GM18861 (cell line): ENCODE data around the gene HOXB1.

ENCODE experiments used
- ATAC-seq: cut with Tn5 transposase; IDR thresholded peaks from one replicate; pipeline ENCODE4 v1.9.1; 2021; ENCODE audit not compliant: unreplicated experiment

Gene HOXB1

DNA sequence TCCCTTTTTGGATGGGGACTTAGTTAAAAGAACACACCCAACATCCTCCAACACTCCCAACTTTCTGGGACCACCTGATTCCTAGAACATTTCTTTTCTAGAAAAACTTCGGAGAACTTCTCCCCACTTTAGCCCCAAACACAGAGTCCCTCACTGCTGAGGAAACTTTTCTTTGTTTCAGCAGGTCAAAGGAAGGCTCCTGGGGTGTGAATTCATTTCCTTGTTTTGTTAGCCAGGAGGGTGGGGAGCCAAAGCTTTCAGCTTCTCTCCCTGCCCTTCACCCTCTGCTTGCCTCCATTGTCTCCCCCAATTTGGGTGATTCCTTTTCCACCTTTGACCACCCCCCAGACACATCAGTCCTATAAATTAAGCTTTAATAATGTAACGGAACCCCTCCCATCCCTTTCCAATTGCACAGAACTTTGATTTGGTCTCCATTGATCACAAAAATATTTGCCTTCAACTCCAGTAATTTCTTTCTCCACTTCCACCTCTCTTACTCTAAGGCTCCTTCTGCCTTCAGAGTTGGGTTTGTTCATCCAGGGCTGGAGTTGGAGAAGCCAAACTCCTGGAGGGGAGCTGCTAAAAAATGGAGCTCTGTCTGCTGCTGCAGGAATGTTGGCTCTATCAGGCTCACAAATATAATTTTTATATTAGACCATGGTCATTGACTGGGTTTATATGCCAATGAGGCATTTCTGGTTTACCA is 37.0 kb upstream of the HOXB1 start:
- ATAC-seq = no peak

DNA sequence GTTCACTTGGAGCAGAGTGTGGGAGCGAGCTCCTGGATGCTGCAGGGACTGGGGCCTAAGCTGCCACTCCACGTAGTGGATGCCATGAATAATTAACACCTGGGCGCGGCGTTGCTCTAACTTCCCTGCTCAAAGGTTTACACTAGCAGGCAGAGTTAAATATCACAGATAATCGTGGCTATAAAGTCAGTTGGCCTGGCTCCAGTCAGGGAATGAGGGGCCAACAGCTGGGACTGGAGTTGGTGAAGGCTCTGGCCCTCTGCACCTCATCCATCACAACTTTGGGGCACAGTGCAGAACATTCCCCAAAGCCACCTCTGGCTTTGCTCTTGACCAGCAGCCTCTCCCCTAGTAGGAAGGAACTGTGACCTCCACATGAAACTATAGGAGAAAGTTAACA is 36.4 kb upstream of the HOXB1 start:
- ATAC-seq = no peak

DNA sequence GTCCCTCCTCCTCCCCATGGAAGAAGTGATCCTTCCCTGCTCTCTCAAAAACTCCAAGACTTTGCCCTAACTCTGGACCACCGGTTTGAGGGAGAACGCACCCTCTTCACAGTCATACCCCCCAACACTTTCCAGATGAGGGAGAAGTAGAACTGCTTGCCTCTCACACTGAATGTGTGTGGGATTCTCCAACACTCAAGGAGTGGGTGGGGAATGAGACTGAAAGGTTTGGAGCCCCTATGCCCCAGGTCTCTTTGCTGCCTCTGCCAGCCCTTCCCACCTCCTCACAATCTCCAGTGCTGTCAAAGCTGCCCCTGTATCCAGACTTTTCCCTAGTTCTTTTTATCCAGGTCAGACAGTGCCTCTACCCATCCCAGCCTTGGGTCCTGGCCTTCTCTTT is 35.9 kb upstream of the HOXB1 start:
- no peak for ATAC-seq

DNA sequence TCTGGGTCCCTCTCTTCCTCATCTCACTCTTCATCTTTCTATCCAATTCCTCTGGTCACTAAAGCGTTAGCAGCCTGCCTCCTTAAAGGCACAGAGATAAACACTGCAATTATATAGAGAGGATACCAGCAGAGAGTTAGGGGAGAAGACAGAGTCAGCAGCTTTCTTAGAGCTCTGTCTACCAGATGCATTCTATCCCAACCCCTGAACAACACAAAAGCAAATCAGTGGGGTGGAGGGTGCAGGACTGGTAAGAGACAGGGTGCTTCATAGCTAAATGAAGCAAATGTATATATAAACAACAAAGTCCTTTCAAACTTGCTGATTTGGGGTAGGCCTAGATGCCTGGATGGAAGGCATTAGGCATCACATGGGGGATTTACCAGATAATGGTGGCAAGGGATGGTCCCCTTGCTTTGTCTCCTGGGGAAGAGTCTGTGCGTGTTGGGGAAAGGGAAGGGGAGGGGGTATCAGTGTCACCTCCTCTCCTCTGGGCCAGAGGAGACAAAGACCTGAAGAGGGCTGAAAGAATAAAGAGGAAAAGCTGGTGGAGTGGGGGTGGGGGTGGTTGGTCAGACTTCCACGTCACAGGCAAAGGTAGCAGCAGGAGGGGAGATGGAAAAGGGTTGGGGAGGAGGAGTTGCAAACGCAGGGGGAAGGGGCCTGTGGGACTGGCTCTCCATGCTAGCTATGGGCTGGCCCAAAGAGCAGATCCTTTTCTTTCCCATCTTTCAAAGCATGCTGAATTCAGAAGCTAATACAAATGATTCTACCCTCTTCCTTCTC is 35.3 kb upstream of the HOXB1 start:
- no peak for ATAC-seq

DNA sequence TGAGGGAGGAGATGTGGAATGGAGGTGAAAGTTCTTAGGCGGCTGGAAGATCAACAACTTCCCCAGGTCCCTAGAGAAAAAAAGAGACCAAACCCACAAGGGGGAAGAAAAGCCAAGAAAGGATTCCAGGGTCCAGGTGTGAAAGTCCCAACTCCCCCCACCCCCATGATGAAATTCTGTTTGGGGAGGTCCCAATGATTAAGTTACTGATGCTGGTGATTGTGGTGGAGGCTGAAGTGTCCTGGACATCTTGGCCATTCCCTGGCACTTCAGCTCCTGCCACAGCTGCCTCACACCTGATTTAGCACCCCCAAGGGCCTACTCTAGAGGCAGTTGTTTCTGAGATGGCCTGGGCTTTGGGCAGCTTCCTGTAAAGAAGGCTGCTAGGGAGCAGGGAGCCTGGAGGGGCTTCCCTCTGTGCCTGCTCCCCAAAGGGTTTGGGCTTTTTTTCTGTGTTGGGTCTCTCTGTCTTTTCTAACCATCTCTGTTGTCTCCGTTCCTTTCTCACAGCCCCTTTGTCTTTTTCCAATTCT is 34.3 kb upstream of the HOXB1 start:
- no peak for ATAC-seq

- ATAC-seq = no peak
Measured at GRCh38 chr17:48564188-48565021, 33.6 kb upstream of the HOXB1 start.

DNA sequence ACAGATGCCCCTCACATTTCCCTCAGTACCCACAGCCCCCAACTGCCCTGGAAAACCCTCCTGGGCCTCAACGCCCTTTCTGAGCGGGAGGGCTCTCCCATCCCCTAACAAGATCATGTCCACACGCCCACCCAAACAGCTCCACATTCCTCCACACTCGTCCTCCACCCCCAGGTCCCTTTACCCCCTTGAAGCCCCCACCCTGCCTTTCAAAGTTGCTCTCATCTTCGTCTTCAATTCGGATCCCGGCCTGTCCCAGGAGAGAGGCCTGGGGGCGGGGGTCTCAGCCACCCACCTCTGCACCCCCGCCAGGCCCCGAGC is 33.0 kb upstream of the HOXB1 start:
- no peak for ATAC-seq

DNA sequence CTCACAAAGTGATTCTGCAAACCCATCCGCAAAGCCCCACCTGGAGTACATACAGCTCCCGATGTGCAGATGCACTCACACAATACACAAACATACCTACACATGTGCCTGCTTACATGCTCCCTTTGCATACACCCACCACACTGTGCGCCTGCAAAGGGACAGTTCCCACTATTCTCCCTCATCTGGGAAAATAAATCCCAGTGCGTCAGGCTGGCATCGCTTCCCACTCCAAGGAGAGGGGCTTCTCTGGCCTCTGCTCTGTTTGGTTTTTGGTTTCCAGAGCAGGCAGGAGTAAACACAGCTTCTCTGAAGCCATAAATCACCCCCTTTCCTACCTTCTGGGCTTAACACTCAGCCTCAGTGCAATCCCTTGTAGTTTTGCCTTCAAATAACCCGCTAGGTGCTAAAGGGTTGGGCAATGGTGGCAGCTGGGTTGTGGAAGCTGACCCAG is 32.6 kb upstream of the HOXB1 start:
- ATAC-seq = no peak

GRCh38 chr17:48562934-48563333 is 32.1 kb upstream of the HOXB1 start:
- no peak for ATAC-seq

DNA sequence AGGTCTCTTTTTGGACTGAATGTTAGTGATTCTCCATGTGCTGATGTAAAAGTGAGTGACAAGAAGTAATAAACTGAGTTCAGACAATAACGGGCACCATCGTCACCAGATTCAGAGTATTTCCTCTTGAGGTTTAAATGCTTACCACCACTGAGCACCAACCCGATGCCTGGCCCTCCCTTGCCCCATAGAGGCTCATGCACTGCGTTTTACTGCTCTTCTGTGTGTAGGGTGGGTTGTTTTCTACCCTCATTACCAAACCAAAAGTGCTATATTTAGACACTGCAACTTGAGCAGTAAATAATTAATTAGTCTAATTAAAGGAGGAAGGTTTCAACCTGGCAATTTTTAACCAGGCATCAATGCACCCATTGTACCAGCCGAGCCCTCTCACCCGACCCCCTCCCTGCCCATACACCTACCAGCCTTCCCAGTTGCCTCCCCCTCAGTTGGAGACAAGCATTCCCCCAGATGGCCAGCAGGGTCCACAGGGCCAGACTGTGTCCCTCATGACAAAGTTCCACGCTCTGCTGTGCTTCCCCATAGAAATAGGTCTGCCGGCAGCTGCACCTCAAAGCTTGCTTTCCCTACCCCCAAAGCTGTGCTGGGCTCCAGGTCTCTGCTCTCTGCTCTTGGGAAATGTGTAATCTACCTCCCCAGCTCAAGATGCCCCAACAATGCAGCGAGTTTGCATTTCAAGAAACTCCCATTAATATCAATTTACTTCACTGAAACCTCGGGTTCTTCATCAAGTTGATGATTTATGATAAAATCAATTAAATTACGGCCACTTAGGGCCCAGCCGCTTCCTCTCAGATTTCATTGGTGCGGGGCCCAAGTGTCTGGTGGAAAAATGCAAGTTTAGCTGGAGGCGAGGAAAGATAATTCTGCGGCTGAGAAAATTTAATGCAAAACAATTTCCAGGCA is 31.3 kb upstream of the HOXB1 start:
- ATAC-seq = peak; percentile 73

- no peak for ATAC-seq
Measured at GRCh38 chr17:48559840-48560817, 29.3 kb upstream of the HOXB1 start.

- ATAC-seq = no peak
Measured at GRCh38 chr17:48559122-48559839, 28.5 kb upstream of the HOXB1 start.

DNA sequence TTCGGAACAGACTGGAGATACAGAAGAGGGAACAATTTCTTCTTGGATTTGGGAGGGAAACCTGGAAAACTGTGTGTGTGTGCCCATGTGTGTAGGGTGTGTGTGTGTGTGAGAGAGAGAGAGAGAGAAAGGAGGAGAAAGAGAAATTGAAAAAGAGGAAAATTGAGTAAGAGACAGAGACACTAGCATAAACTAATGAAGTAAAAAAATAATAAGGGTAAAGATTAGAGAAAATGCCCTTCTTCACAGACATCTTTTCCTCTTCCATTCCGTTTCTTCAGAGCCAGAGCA is 28.0 kb upstream of the HOXB1 start:
- no peak for ATAC-seq

- no peak for ATAC-seq
Measured at GRCh38 chr17:48558057-48558830, 27.4 kb upstream of the HOXB1 start.

DNA sequence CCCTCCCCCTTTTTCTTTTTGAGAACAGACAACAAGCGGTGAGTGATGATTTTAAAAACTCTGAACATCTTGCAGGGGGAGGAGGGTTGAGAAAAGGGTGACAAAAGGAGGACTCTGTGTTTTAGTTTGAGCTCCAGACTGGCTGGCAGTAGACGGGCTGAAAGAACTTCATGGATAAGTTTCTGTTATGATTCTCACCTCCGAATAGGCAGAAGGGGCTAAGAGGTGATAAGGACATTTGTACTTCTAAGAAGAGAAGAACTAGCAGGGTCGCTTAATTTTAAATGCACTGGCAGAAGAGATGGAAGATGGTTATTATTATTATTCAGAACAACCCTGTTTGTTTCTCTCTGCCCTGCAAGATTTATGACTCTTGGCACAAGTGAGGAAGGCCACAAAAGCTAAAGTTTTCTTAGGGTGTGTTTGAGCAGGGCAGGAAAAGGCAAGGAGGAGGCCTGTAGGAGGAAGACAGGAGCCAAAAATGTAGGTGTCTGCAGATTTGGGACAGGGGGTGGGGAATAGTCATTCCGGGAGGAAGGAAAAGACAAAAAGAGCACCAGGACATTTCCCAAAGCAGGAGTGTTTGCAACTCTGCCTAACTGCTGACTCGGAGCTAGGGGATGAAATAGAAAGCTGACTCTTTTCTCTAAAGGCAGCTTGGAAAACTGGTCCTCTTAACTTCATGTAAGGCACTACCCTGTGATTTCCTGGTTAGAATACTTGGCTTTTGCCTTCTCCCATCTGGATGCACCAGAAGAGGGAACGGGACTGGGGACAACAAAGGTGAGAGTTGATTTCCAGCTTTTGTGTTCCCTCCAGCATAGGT is 26.0 kb upstream of the HOXB1 start:
- no peak for ATAC-seq

DNA sequence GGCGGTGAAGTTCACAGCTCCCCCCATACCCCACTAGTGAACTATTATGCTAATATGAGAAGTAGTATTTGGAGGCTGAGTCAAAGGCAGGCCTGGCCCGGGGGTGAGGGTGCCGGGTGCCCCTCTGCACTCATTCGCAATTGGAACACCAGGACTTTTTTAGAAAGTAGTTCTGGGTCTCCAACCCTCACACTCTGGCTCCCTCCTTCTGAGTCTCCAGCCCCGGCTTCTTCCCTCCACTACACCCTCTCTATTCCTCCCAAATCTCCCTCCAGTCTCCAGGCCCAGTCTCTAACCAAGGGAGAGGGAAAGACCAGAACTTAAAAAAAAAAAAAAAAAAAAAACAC is 25.4 kb upstream of the HOXB1 start:
- no peak for ATAC-seq
